A673 (cell line): ENCODE results near the gene DCTN5. TPM values are rescaled to one million over a fixed set of nuclear protein-coding genes. Genes with fewer than 3 reads are reported as not detected.

Experiments used
- BruUV-seq: library from RNA; stranded (reverse); fragments of 400-500 nt; replicated peaks from 2 replicates; lab custom pipeline; 2021; lab: Mats Ljungman, UMichigan
- CTCF ChIA-PET: fragments of 300-600 bp; sonication (Branson Sonifier 250); formaldehyde crosslinking; loops from one replicate; lab custom pipeline; 2022; ENCODE audit warnings: antibody characterized with exemption; lab: Charles Lee
- POLR2A ChIA-PET: fragments of 300-600 bp; sonication (Branson Sonifier 250); formaldehyde crosslinking; loops from one replicate; lab custom pipeline; 2022; ENCODE audit warnings: antibody characterized with exemption; ENCODE audit not compliant: low non-redundant PET; lab: Charles Lee
- DNase-seq: peaks from one replicate; pipeline ENCODE4 v3.0.0-alpha.2; 2015; ENCODE audit warnings: low spot score
- H3K27ac ChIP-seq: fragments of 200-600 bp; sonication (generic); 2 replicates; pipeline ENCODE4 v1.5.1; 2016; ENCODE audit warnings: mixed run types, low read depth, mild to moderate bottlenecking, mixed read lengths, antibody characterized with exemption, low read length; ENCODE audit not compliant: poor library complexity, severe bottlenecking
- H3K27me3 ChIP-seq: fragments of 200-600 bp; sonication (generic); replicated peaks from 2 replicates; pipeline ENCODE4 v1.6.1; 2017; ENCODE audit warnings: mixed run types, low read depth, mild to moderate bottlenecking, mixed read lengths, antibody characterized with exemption, low read length; ENCODE audit not compliant: insufficient read depth, poor library complexity
- H3K36me3 ChIP-seq: fragments of 200-600 bp; sonication (generic); 2 replicates; pipeline ENCODE4 v1.6.1; 2016; ENCODE audit warnings: mixed run types, mild to moderate bottlenecking, mixed read lengths, antibody characterized with exemption, low read length; ENCODE audit not compliant: insufficient read depth, poor library complexity, severe bottlenecking
- H3K4me1 ChIP-seq: fragments of 200-600 bp; sonication (generic); 2 replicates; pipeline ENCODE4 v1.6.1; 2017; ENCODE audit warnings: mixed run types, mild to moderate bottlenecking, mixed read lengths, antibody characterized with exemption, low read length; ENCODE audit not compliant: insufficient read depth, poor library complexity, severe bottlenecking
- H3K4me3 ChIP-seq: fragments of 200-600 bp; sonication (generic); 2 replicates; pipeline ENCODE4 v1.5.1; 2016; ENCODE audit warnings: low read depth, mixed run types, mild to moderate bottlenecking, mixed read lengths, low read length; ENCODE audit not compliant: poor library complexity, severe bottlenecking
- H3K9me3 ChIP-seq: fragments of 200-600 bp; sonication (generic); 2 replicates; pipeline ENCODE4 v1.6.1; 2016; ENCODE audit warnings: mixed run types, low read depth, mild to moderate bottlenecking, mixed read lengths, antibody characterized with exemption, low read length; ENCODE audit not compliant: poor library complexity, severe bottlenecking
- EZH2 ChIP-seq: fragments of 200-600 bp; sonication (generic); IDR thresholded peaks from 2 replicates; pipeline ENCODE4 v1.6.1; 2017; ENCODE audit warnings: borderline replicate concordance, low read depth, mild to moderate bottlenecking, mixed read lengths, antibody characterized with exemption, low read length; ENCODE audit not compliant: poor library complexity, severe bottlenecking
- intact Hi-C: fragments of 100-400 bp; cut with micrococcal nuclease; formaldehyde crosslinking; loops from one replicate; pipeline ENCODE4 v1.10.0; 2022; ENCODE audit not compliant: unreplicated experiment
- total RNA-seq: library from RNA; stranded (reverse); gene quantifications from 2 replicates; pipeline ENCODE4 v1.2.3, GENCODE V29; 2021
- TF ChIP-seq, protein P1 (sequence below): fragments of 300-800, 200-600 bp; sonication (generic); conservative IDR thresholded peaks from 2 replicates; pipeline ENCODE4 v1.5.1; 2017; ENCODE audit warnings: low read depth, mild to moderate bottlenecking, antibody characterized with exemption, low read length, moderate library complexity, mixed read lengths

The DCTN5 gene
- total RNA-seq, 1 experiment from 2014 or later: 95.1 TPM

- intact Hi-C loops: no loop called here
- TF ChIP-seq EZH2: no peak
- TF ChIP-seq, protein P1, sequence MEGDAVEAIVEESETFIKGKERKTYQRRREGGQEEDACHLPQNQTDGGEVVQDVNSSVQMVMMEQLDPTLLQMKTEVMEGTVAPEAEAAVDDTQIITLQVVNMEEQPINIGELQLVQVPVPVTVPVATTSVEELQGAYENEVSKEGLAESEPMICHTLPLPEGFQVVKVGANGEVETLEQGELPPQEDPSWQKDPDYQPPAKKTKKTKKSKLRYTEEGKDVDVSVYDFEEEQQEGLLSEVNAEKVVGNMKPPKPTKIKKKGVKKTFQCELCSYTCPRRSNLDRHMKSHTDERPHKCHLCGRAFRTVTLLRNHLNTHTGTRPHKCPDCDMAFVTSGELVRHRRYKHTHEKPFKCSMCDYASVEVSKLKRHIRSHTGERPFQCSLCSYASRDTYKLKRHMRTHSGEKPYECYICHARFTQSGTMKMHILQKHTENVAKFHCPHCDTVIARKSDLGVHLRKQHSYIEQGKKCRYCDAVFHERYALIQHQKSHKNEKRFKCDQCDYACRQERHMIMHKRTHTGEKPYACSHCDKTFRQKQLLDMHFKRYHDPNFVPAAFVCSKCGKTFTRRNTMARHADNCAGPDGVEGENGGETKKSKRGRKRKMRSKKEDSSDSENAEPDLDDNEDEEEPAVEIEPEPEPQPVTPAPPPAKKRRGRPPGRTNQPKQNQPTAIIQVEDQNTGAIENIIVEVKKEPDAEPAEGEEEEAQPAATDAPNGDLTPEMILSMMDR: no peak
- Histone ChIP-seq H3K27ac (peak overlapping the region; percentile 87), H3K4me3 (peak overlapping the region; percentile 99), H3K4me1 (peaks cover 14% of the 10 kb centered on the region), H3K36me3 (peaks cover 32% of the 10 kb centered on the region), H3K27me3 (no peaks in the 10 kb centered on the region), H3K9me3 (no peaks in the 10 kb centered on the region)
- TSS peak; percentile 34 for BruUV-seq
- DNase-seq: no peak
- POLR2A ChIA-PET: no interaction called here
- CTCF ChIA-PET: no interaction called here
Observed at GRCh38 chr16:23642246-23642774, 1.0 kb downstream of the DCTN5 start.

- Histone ChIP-seq H3K4me3 (no peak overlapping the region), H3K36me3 (peaks cover 20% of the 10 kb centered on the region), H3K27ac (peak overlapping the region; percentile 17), H3K9me3 (no peaks in the 10 kb centered on the region), H3K27me3 (no peaks in the 10 kb centered on the region), H3K4me1 (peaks cover 6% of the 10 kb centered on the region)
- ChIA-PET POLR2A (no interaction called here), CTCF (no interaction called here)
- DNase-seq: peak; percentile 61
- intact Hi-C loops: no loop called here
- BruUV-seq: no TSS peak
- TF ChIP-seq, protein P1: no peak
- no peak for TF ChIP-seq EZH2
Observed at GRCh38 chr16:23650674-23651416, 9.6 kb downstream of the DCTN5 start.

- no peak for TF ChIP-seq EZH2
- H3K4me3 ChIP-seq: no peak overlapping the region
- no peak overlapping the region for H3K27ac ChIP-seq
- DNase-seq: no peak
- peaks cover 10% of the 10 kb centered on the region for H3K36me3 ChIP-seq
- no peaks in the 10 kb centered on the region for H3K9me3 ChIP-seq
- ChIA-PET POLR2A (no interaction called here), CTCF (no interaction called here)
- H3K4me1 ChIP-seq: peaks cover 6% of the 10 kb centered on the region
- no TSS peak for BruUV-seq
- intact Hi-C loops: no loop called here
- no peaks in the 10 kb centered on the region for H3K27me3 ChIP-seq
Observed at GRCh38 chr16:23651943-23652468, 10.7 kb downstream of the DCTN5 start.
